NCI-H187 treated with DMSO at 0.1 percent for 48 hours (cell line): Measurements from ENCODE around the gene ADGRL4.
"Not testable (repeated sequence)": the region's sequence is repeated elsewhere in the genome, so short reads cannot be mapped to it uniquely, and the experiment has no call there.

ENCODE experiments used
- DNase-seq: peaks from one replicate; lab custom pipeline; 2025; lab: John Stamatoyannopoulos, UW

ADGRL4 gene

GRCh38 chr1:78916986-78917385 lies 89.5 kb downstream of the ADGRL4 start:
- DNase-seq, result no peak

- no peak for DNase-seq
Observed at GRCh38 chr1:78913950-78914349, 92.6 kb downstream of the ADGRL4 start.

GRCh38 chr1:78911956-78912880 lies 94.3 kb downstream of the ADGRL4 start:
- DNase-seq, result no peak

- no peak for DNase-seq
Observed at GRCh38 chr1:78902641-78903040, 103.9 kb downstream of the ADGRL4 start.

- no peak for DNase-seq
Observed at GRCh38 chr1:78894811-78895210, 111.7 kb downstream of the ADGRL4 start.

GRCh38 chr1:78892260-78892840 lies 114.2 kb downstream of the ADGRL4 start:
- DNase-seq, result no peak

GRCh38 chr1:78887458-78887857 lies 119.1 kb downstream of the ADGRL4 start:
- DNase-seq, result no peak

- no peak for DNase-seq
Observed at GRCh38 chr1:78884685-78885452, 121.7 kb downstream of the ADGRL4 start.

- DNase-seq, result no peak
Observed at GRCh38 chr1:78880223-78880622, 126.3 kb downstream of the ADGRL4 start.

GRCh38 chr1:78875986-78876385 lies 130.5 kb downstream of the ADGRL4 start:
- not testable (repeated sequence) for DNase-seq

GRCh38 chr1:78872801-78873200 lies 133.7 kb downstream of the ADGRL4 start:
- DNase-seq, result not testable (repeated sequence)

- no peak for DNase-seq
Observed at GRCh38 chr1:78871249-78871648, 135.3 kb downstream of the ADGRL4 start.

GRCh38 chr1:78869136-78869535 lies 137.4 kb downstream of the ADGRL4 start:
- no peak for DNase-seq

GRCh38 chr1:78864175-78864574 lies 142.4 kb downstream of the ADGRL4 start:
- DNase-seq, result no peak

- no peak for DNase-seq
Observed at GRCh38 chr1:78856096-78856495, 150.4 kb downstream of the ADGRL4 start.

- DNase-seq, result no peak
Observed at GRCh38 chr1:78855258-78855657, 151.3 kb downstream of the ADGRL4 start.

GRCh38 chr1:78854556-78854955 lies 152.0 kb downstream of the ADGRL4 start:
- no peak for DNase-seq

GRCh38 chr1:78843546-78843945 lies 163.0 kb downstream of the ADGRL4 start:
- DNase-seq, result no peak

GRCh38 chr1:78843111-78843510 lies 163.4 kb downstream of the ADGRL4 start:
- no peak for DNase-seq

- no peak for DNase-seq
Observed at GRCh38 chr1:78840453-78841271, 165.9 kb downstream of the ADGRL4 start.
